ENCODE measurements around the gene TAS1R2.

GRCh38 chr1:18809953-18810899, 49.2 kb downstream of the TAS1R2 start:
- TF ChIP-seq POLR2A (IDR thresholded peaks at IDR 0.05) (no peak), POLR2AphosphoS5 (IDR thresholded peaks at IDR 0.05) (no peak), CTCF (IDR thresholded peaks at IDR 0.05) (no peak)
